ENCODE results near the gene GSTO1.

DNA sequence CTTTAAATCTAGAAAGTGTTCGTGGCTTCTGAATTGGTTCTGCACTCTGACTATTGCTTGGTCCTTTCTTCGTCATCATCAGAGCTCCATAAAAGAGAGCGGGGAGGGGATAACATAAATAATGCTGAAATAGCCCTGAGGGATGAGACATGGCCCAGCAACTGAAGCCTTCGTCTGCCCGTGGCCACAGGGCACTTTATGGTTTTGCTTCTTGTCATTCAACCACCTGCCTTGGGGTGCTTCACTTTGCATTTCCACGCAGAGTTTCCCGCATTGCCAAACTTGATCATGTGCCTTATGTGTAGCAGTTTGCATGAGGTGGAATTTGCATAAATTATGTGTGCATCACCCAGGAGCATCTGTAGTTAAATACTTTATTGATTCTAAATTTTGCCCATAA lies 30.2 kb downstream of the GSTO1 start:
- TF ChIP-seq EZH2 (IDR thresholded peaks at IDR 0.05): no peak
- TF ChIP-seq FOXP2 (optimal IDR thresholded peaks at IDR 0.05; ENCODE audit: control extremely low read depth, extremely low read length, insufficient read depth): no peak

All from SK-N-MC (cell line).